GM21360 (cell line): ENCODE results near the gene TOP1.

Experiments used
- ATAC-seq: cut with Tn5 transposase; IDR thresholded peaks from one replicate; pipeline ENCODE4 v1.9.1; 2021; ENCODE audit warnings: mild to moderate bottlenecking, moderate library complexity; ENCODE audit not compliant: unreplicated experiment

The TOP1 gene

DNA sequence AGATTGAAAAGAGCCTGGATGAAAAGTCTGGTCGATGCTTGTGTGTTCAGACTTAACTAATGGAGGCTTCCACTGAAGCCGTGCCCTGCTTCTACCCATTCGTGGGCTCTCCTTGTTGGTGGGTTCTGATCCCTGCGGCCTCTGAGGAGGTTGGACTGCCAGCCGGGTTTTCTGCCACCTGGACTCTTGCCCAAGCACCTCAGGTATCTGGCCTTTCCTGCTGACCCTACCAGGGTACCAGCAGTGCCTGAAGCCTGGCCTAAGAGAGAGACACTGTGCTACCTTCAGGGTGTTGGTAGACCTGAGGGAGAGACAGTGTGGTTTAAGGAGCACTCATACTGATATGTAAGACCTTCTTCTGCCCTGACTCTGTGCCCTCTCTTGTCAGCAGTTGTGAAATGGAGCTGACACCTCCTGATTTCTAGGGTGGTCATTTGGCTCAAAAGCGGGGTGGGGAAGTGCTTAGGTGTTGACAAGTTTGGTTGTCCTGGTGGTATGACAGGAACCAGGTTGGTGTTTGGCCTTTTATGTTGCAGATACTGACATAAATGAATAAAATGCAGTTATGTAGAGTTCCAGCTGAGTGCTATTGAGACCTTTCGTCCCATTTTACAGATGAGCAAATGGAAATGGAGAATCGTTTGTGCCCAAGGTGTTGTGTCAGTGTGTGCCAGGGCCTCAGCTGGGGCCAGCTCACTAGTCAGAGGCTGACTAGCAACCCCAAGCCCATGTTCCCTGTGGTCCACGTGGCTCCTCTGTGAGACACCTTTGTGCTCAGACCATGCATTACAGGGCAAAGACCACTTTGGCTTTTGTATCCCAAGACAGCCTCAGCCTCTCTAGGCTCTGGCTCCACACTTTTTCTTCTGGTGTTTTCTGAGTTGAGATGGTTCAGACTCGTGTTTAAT, 111.9 kb downstream of the TOP1 start:
- no peak for ATAC-seq

DNA sequence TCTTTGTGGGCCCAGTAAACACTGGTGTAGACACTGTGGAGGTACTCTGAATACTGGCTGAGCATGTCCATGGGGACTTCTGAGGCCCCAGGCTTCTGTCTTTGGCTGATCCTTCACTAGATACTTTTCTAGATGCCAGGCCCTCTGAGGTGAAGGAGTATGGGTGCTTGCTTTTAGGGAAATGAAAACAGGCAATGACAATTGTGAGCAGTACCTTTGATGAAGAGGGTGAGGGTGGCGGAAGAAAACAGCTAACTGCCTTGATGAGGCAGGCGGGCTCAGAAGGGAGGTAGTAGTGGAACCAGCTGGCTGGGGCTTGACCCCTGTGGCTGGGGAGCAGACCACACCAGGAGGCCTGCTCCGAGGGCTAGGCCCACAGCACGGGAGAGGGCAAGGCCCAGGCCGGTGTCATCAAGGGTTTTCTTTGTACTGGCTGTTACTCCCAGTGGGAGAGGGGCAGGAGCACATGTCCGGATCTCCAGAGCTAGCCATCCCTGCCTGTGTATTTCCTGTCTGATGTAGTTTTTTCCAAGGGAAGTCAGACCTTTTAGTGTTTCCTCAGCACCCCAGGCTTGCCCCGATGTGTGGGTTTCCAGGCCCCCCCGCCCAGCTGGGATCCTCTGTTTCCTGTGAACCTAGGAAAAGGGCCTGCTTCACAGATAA, 112.7 kb downstream of the TOP1 start:
- no peak for ATAC-seq

DNA sequence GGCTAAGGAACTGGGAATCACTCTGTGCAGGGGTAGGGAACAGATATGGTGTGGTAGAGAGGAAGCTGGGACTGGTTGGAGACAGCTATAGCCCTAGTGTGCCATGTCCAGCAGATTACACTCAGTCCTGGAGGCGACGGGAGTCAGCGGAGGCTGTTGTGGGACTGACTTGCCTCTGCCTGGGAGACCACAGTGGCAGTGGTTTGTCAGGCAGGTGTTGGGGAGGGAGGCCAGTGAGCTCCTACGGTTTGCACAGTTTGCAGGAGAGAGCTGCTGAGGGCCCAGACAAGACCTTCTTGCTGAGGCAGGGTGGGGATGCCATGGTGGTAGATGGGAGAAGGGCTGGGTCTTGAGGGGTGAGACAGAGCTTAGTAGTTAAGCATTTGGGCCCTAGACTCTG, 113.6 kb downstream of the TOP1 start:
- no peak for ATAC-seq

DNA sequence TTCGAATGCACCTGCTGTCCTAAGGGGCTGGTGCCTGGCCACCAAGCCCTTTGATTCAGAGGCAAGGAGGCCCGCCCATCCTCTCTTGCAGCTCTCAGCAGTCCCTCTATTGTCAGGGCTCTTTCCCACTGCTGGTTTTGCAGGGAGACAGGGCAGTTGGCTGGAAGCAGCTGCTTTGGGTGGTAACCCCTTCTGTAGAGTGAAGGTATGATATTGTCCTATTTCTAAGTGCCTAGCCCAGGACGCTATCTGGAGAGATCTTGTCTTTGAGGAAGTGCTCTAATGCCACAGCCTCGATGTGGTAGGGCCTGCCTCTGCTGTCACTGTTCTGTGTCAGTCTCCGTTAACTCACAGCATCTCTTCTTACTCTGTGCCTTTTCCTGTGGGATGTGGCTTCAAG, 114.3 kb downstream of the TOP1 start:
- ATAC-seq: no peak

DNA sequence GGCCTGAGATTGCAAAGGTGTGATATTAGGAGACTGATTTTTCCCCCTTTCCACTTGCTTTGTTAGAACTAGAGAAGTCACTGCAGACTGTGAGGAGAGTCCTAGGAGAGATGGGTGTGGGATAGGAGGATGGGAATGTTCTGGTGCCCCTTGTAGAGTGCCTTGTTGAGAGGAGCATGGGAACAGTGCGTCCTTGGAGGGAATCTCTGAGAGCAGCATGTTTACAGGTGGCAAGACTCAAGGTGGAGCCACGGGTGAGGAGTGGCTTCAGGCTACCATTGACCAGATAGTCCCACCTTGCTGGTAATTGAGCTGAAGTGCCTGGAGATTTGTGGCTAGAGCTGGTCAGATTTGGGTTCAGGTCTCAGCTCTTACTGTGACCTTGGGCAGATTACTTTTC, 114.7 kb downstream of the TOP1 start:
- no peak for ATAC-seq

DNA sequence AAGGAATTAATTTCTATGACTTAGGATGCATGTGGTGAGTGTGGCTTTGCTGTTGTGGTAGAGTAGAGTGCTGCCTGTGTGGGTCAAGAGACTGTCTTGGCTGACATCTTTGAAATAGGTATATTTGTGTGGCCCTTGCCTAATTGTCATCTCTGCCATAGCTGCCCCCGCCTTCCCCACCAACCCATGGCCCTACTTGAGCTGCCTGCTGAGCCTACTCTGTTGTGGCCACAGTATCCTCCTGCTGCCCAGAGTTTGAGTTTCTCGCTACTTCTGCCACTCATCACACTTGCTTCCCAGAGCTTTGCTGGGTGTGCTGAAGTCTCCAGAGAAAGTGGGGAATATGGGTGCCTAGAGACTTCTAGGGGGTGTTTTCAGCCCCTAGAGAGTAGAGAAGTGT, 116.7 kb downstream of the TOP1 start:
- ATAC-seq: no peak

DNA sequence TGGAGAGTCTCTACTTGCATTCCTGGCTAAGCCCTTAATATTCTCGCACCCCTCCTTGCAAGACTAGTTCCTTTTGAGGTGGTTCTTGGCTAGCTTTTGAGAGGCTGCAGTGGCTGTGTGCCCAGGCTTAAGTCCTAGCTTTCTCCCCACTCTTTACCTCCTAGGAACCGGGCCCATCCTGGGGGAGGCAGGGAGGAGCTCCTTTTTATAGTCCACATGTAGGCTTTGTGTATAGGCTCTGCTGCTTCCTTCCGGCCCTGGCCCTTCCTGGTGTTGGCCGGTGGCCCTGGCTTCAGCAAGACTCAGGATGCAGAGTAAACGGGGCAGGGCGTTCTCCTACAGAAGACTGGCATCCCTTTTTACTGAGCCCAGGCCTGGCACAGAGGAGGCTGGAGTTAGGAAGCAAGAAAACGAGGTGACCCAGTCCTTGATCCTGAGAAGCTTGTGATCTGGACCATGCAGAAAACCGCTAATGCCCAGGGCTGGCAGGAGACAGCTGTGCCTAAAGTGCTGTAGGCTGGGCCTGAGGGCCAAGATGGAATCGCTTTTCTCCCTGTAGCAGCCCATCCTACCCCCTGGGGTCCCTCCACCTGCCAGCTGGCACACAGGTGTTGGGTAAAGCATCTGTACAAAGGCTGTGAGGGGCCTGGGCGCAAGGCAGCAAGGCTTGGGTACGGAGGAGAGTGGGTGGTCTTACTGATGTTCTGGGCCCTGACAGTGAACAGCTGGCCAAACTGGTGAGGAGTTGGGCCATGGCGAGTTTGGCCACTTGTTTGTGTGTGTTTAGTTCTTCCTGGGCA, 117.4 kb downstream of the TOP1 start:
- ATAC-seq: no peak

DNA sequence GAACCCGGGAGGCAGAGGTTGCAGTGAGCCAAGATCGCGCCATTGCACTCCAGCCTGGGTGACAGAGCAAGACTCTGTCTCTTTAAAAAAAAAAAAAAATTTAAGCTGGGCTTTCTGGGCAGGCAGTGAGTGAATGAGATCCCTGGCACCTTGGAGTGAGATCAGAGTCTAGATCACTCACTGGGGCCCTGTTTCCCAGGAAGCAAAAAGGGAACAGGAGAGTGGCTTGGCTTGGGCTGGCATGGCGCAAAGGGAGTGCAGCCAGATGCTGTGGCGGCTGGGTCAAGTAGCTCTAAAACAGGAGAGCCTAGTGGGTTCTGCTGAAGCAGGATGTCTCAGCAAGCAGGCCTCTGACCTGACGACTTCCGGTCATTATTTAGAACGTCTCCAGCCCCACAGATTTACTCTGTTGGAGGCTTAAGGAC, 119.2 kb downstream of the TOP1 start:
- no peak for ATAC-seq

DNA sequence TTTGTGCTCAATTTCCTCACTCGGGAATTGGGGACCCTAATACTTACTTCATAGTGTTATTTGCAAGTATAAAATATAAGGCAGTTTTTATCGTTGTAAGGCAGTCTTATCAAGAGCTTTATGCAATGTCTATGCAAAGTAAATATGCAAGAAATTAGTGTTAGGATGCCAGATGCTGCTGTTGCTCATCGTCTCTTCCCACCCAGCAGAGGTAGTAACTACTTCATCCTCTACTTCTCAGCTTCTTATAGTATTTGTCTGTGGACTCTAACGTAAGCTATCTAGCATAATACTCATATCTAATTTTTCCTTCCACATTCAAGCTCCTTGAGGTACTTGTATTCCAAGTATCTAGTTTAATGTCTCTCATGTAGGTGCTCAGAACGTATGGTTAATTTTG, 120.3 kb downstream of the TOP1 start:
- no peak for ATAC-seq

DNA sequence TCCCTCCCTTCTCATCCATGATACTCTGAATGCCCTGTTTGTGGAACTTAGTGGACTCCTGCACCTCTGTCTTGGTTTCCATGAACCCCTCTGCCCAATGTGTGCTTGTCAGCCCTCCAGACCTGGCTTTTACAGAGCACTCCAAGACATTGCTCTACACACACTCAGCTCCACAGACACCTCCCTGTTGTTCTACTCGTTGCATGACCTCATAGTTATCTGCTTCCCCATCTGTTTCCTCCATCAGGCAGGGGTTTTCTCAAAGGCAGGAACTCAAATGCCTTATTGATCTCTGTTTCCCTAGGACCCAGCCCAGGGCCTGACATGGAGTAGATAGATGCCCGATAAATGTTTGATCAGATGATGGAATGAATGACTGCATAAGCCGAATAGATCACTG, 122.0 kb downstream of the TOP1 start:
- no peak for ATAC-seq

DNA sequence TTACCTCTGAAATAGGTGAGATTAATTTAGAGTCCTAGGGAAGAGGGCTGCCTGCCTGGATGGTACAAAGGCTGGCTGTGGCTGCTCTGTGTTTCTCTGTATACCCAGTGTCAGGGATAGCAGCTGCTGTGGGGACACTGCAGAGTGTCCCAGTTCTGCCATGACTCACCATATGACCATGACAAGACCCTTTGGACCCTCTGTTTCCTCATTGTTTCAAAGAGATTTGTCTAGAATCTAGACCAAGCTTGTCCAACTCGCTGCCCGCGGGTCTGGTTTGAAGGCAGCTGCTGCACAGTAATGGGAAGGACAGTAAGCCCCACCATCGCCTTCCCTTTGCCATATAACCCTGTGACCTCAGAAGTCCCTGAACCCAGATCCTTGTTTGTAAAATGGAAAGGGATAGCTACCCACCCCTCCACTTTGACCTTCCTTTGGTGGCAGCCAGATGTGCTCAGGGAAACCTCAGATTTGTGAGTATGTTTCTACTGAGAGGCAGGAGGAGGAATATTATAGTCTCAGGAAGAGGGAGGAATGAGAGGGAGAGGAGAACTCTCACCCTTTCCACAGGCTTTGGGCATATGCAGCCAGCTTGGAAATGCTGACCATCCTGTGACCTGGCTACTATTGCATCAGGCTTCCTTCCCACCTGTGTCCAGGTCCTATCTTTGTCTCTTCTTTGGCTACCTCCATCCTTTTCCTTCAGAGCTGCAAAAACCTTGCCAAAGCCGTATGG, 122.7 kb downstream of the TOP1 start:
- no peak for ATAC-seq

DNA sequence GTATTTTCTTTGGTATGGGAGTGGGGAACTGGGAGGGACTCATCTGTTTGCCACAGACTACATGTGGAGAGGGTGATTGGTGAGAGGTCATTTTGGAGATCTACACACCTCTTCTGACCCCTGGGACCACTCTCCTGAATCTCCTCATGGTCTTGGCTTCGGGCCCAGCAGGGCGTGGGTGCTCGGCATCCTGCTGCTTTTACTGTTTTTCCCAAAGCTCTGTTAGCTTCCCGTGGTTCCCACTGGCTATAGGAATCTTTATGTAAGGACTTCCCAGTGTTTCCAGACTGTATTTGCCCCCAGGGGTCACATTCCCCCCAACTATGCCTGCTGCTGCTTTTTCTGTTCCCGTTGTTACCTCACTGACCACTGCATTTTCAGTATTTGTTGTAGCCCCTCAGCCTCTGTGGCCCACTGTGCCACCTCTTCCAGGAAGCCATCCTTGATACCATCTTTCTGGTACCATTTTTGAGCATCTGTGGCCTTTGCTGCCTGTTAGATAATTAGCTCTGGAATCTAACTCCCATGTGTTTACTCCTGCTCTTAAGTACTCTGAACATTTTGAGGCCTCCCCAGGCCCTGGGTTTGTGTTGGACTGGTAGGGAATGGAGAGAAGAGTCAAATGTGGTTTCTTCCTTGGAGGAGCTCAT, 123.6 kb downstream of the TOP1 start:
- ATAC-seq: no peak

DNA sequence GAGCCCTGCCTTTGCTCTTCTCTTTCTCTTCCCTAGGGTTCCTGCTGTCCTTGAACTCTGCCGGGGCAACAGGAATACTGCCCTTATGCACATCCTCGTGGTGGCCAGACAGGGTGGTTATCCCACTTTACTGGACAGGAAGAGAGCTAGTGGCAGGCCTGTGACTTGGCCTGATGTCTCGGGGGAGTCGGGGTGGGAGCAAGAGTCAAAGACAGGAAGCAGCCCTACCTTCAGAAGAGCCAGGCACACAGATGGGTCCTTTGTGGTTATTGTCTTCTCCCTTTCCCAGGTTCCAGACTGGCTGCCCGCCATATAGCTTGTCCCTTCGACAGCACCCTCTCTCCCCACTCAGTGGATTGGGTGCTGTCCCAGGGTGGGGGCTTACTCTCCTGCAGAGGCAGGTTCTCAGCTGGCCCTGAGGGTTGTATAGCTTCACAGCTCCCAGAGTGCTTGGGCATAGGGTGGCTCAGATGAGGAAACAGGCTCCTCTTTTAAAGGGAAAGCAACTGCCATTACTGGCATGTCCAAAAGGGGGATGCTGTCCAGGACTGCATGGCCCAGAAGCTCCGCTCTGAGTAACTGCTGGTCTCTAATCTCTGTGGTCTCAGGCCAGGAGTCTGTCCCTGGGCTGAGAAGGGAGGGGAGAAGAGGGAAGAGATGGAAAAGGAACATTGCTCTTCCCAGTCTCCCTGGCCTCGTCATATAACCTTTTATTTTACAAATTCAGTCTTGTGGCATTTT, 126.0 kb downstream of the TOP1 start:
- ATAC-seq: no peak

DNA sequence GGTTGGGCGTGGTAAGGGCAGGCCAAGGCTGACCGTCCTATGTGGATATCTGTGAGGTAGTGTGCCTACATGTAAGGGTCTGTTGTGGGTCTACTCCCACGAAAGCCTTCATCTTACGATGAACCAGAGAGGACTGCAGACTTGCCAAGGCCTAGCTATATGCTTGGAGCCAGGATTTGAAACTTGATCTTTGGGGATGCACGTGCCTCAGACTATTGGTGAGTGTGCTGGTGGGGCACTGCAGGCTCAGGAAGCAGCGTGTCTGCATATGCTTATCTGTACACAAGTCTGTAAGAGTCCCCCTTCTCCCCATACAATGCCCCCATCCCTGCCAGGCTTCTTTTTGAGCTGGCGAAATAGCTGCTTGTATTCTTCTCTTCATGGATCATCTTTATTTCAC, 126.6 kb downstream of the TOP1 start:
- ATAC-seq: no peak

DNA sequence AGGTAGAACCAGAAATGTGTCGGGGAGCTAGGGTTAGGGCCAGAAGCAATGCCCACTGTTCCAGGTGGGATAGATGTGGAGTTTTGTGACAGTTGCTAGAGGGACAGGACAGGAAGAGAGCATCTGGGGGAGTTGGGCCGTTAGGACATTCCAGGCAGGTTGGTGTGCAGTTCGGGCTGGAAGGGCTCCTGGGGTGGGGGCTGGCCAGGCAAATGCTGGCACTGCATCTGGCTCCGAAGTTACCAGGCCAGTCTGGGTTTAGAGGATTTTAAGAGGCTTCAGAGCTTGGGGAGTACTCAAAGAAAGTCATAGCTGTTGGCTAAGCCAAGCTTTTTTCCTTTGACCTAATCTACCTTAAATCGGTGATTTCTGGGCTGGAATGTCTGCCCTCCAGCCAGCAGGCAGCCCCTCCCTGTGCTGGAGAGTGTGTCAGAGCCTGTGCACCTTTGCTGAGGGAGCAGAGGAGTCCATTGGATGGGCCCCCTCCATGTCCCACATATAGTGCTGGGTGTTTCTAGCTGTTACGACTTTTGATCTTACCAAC, 129.5 kb downstream of the TOP1 start:
- ATAC-seq: no peak

DNA sequence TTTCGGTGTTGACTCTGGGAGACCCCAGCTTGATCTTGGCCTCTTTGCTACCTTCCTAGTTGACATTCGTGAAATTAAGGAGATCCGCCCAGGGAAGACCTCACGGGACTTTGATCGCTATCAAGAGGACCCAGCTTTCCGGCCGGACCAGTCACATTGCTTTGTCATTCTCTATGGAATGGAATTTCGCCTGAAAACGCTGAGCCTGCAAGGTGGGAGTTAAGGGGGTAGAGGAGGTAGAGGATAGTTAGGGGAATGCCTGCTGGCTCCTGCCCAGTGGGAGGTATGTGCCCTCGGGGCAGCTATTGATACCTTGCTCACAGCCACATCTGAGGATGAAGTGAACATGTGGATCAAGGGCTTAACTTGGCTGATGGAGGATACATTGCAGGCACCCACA, 130.9 kb downstream of the TOP1 start:
- no peak for ATAC-seq

DNA sequence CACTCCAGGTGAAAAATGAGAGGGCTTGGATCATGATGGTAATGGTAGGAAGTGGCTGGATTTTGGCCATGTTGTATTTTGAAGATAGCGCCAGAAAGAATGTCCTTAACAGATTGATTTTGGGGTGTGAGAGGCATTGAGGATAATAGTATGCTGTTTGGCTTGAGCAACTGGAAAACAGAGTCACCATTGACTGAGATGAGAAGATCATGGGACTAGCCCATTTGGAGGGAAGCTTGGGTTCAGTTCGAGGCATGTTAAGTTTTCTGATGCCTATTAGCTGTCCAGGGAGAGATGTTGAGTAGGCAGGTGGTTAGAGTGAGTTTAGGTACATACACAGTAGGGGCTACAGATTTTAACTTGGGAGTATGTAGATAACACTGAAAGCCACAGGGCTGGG, 132.1 kb downstream of the TOP1 start:
- no peak for ATAC-seq

DNA sequence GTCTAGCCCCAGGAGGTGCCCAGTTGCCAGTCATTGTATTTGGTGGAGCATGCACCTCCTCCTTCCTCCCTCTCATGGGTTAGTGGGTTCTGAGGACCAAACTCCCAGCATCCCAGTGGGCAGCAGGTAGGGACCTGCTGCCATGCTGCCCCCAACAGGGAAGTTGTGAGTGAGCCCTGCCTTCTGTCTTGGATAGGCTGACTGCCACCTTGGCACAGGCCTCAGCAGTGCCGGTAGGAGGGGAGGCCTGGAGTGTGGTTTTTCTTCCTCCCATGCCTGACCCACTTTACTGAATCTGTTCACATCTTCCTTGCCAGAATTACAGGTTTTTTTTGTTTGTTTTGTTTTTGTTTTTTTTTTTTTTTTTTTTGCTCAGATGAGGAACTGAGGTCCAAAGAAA, 133.3 kb downstream of the TOP1 start:
- no peak for ATAC-seq

DNA sequence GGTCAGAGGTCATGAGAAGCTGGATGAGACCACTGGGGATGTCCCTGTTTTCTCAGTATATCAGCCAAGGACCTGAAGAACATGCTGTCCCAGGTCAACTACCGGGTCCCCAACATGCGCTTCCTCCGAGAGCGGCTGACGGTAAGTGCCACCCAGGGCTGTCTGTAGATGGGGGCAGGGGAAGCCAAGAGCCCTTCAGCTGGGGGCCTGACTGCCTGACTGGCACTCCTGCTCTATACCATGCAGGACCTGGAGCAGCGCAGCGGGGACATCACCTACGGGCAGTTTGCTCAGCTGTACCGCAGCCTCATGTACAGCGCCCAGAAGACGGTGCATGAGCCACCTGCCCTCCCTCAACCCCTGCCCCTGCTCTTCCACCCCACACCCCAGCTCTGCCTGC, 133.8 kb downstream of the TOP1 start:
- no peak for ATAC-seq

DNA sequence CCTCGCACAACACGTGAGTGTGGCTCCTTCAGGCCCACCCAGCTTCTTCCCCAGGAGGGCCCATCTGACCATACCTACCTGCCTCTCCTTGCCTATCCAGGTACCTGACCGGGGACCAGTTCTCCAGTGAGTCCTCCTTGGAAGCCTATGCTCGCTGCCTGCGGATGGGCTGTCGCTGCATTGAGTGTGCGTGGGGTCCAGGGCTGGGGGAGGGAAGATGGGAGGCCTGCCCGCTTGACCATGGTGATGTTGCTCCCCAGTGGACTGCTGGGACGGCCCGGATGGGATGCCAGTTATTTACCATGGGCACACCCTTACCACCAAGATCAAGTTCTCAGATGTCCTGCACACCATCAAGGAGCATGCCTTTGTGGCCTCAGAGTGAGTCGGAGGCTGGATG, 135.2 kb downstream of the TOP1 start:
- no peak for ATAC-seq
